Thoracic aorta (tissue), 2 donors: Measurements from ENCODE around the gene P2RY13. TPM values are rescaled to one million over a fixed set of nuclear protein-coding genes. Genes with fewer than 3 reads are reported as not detected.
A peak's percentile ranks its signal among the peaks of the same experiment; 100 is the strongest.

ENCODE experiments used
- ATAC-seq: fragments of 150-250 bp; one replicate; pipeline ENCODE4 v1.8.0; 2017; ENCODE audit warnings: low read depth; ENCODE audit not compliant: insufficient number of reproducible peaks, low FRiP score
- DNase-seq: peaks from one replicate; pipeline ENCODE4 v3.0.0-alpha.2; 2020; ENCODE audit warnings: low spot score
- H3K27ac ChIP-seq, 2 donors: fragments of 200-600 bp; sonication (generic); 1 replicate in 1 of 2; 2 replicates in 1 of 2; pipeline ENCODE4 v1.5.1; 2016; ENCODE audit warnings: mild to moderate bottlenecking in 2 of 2, moderate library complexity in 2 of 2
- H3K27me3 ChIP-seq: fragments of 200-600 bp; sonication (generic); replicated peaks from 2 replicates; pipeline ENCODE4 v1.6.0; 2016; ENCODE audit warnings: mild to moderate bottlenecking; ENCODE audit not compliant: insufficient read depth
- H3K36me3 ChIP-seq: fragments of 200-600 bp; sonication (generic); one replicate; pipeline ENCODE4 v1.5.1; 2016
- H3K4me1 ChIP-seq, 2 donors: fragments of 200-600 bp; sonication (generic); 1 replicate in 1 of 2; 2 replicates in 1 of 2; pipeline versions ENCODE4 v1.5.1 to v1.6.0; 2016; ENCODE audit warnings: low read depth in 2 of 2, mild to moderate bottlenecking in 1 of 2; ENCODE audit not compliant: control insufficient read depth in 1 of 2
- H3K4me3 ChIP-seq: fragments of 200-600 bp; sonication (generic); 2 replicates; pipeline ENCODE4 v1.5.1; 2016; ENCODE audit warnings: mild to moderate bottlenecking
- H3K9me3 ChIP-seq: fragments of 200-600 bp; sonication (generic); 2 replicates; pipeline ENCODE4 v1.5.1; 2016
- CTCF ChIP-seq: fragments of 200-600 bp; sonication (generic); IDR thresholded peaks from one replicate; pipeline ENCODE4 v1.5.1; 2019; ENCODE audit warnings: antibody characterized with exemption
- total RNA-seq, 2 donors: library from RNA; depleted of rRNA; stranded (reverse); fragments of >200 nt; gene quantifications; one replicate each; pipeline versions ENCODE4 v1.1.0 to v1.2.3, GENCODE V29; 2016

P2RY13 gene
- total RNA-seq, 2 donors from 2014 or later, result 1.4 to 3.0 TPM

GRCh38 chr3:151283907-151284461 lies 45.4 kb downstream of the P2RY13 start:
- H3K27me3 ChIP-seq, result no peaks in the 10 kb centered on the region
- peak; percentile 3 for ATAC-seq
- TF ChIP-seq CTCF, result no peak
- no peak overlapping the region for H3K27ac ChIP-seq
- H3K9me3 ChIP-seq, result no peaks in the 10 kb centered on the region
- DNase-seq, result no peak
- no peak overlapping the region for H3K4me3 ChIP-seq
- peaks cover 0 to 7% of the 10 kb centered on the region in 2 donors for H3K4me1 ChIP-seq
- no peaks in the 10 kb centered on the region for H3K36me3 ChIP-seq

GRCh38 chr3:151283387-151283786 lies 46.0 kb downstream of the P2RY13 start:
- Histone ChIP-seq H3K9me3 (no peaks in the 10 kb centered on the region), H3K27me3 (no peaks in the 10 kb centered on the region), H3K4me1 (peaks cover 0 to 7% of the 10 kb centered on the region in 2 donors), H3K4me3 (no peak overlapping the region), H3K27ac (no peak overlapping the region), H3K36me3 (no peaks in the 10 kb centered on the region)
- ATAC-seq, result no peak
- TF ChIP-seq CTCF, result no peak
- no peak for DNase-seq

DNA sequence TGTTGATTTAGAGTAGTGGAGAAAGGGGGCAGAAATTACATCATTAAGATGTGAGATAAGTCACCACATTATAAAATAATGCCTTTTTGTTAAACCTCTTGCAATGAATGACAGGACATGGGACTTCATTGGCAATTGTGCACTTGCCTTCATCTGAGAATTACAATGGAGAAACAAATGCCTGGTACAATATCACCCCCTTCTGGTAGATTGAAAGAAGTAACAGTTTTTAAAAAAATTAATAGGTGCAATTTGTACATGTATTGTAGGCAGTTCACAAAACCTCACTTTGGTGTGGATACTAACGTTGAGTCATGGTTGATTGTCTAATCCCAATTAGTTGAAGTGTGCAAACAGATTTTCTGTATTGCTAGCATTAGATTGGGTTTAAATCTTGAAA lies 46.4 kb downstream of the P2RY13 start:
- Histone ChIP-seq H3K36me3 (no peaks in the 10 kb centered on the region), H3K27ac (no peak overlapping the region), H3K27me3 (no peaks in the 10 kb centered on the region), H3K9me3 (no peaks in the 10 kb centered on the region), H3K4me1 (peaks cover 0 to 7% of the 10 kb centered on the region in 2 donors), H3K4me3 (no peak overlapping the region)
- DNase-seq (no peak), ATAC-seq (peak; percentile 47)
- TF ChIP-seq CTCF, result peak; percentile 71

GRCh38 chr3:151281671-151282324 lies 47.6 kb downstream of the P2RY13 start:
- no peak for ATAC-seq
- peaks cover 0 to 7% of the 10 kb centered on the region in 2 donors for H3K4me1 ChIP-seq
- no peaks in the 10 kb centered on the region for H3K27me3 ChIP-seq
- TF ChIP-seq CTCF, result no peak
- H3K9me3 ChIP-seq, result no peaks in the 10 kb centered on the region
- no peak overlapping the region for H3K27ac ChIP-seq
- H3K4me3 ChIP-seq, result no peak overlapping the region
- no peaks in the 10 kb centered on the region for H3K36me3 ChIP-seq
- DNase-seq, result no peak

DNA sequence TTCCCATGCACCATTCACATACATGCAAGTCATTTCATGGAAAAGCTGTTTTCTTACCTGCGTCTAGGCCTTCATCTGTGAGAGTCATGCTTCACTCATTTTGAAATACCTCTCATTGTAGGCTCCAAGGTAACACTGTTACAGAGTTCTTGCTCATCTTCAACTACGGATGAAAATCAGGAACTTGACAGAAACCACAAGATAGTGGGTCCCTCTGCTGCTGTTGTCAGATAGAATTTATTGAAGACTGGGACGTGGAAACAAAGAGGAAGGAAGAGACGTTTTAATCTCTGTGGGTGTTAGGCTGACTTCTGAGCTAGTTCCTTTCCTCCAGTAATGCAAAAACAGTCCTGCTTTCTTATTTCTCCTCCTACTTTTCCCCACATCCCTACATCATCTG lies 51.1 kb downstream of the P2RY13 start, which contains the start of gene P2RY14:
P2RY14 (minus strand) TSS at position 313 of the 400 bp plus-strand sequence. CDS start 64,226 bp downstream, outside the sequence.
- no peak within 1 kb of the TSS for H3K27ac ChIP-seq
- H3K4me1 ChIP-seq, result no peaks in the 10 kb centered on the region
- no peak within 1 kb of the TSS for H3K4me3 ChIP-seq
- ATAC-seq, result no peak
- no peaks in the 10 kb centered on the region for H3K9me3 ChIP-seq
- no peak for DNase-seq
- H3K36me3 ChIP-seq, result no peaks in the 10 kb centered on the region
- no peaks in the 10 kb centered on the region for H3K27me3 ChIP-seq
- TF ChIP-seq CTCF, result no peak
